Keratinocyte (primary cell): ENCODE measurements around the gene ABCC4. TPM values are rescaled to one million over a fixed set of nuclear protein-coding genes. Genes with fewer than 3 reads are reported as not detected.

Source experiments
- DNase-seq: peaks from one replicate; pipeline ENCODE4 v3.0.0-alpha.2; 2011; ENCODE audit warnings: low read depth, missing footprints, low spot score
- FAIRE-seq: peaks from 2 replicates; lab custom pipeline; 2011; peaks lifted over from hg19 to GRCh38; lab: Jason Lieb, UNC
- H2AFZ ChIP-seq: 2 replicates; pipeline ENCODE4 v1.6.0; 2012; ENCODE audit warnings: low read length, control low read depth, inconsistent platforms; ENCODE audit not compliant: control insufficient read depth
- H3K27ac ChIP-seq: 2 replicates; pipeline ENCODE4 v1.5.1; 2011; ENCODE audit warnings: low read length; ENCODE audit not compliant: control insufficient read depth, insufficient read depth
- H3K27me3 ChIP-seq: 3 replicates; pipeline ENCODE4 v1.6.0; 2011; ENCODE audit warnings: low read length; ENCODE audit not compliant: control insufficient read depth, insufficient read depth; ENCODE audit errors: extremely low read depth
- H3K36me3 ChIP-seq, 2 experiments: 2 replicates in 1 of 2; 3 replicates in 1 of 2; pipeline ENCODE4 v1.5.1; 2011; ENCODE audit warnings: low read length in 2 of 2, mild to moderate bottlenecking in 1 of 2; ENCODE audit not compliant: control insufficient read depth in 2 of 2, insufficient read depth in 2 of 2; ENCODE audit errors: extremely low read depth in 1 of 2
- H3K4me1 ChIP-seq: 3 replicates; pipeline ENCODE4 v1.5.1; 2011; ENCODE audit warnings: low read length; ENCODE audit not compliant: control insufficient read depth, insufficient read depth; ENCODE audit errors: extremely low read depth
- H3K4me2 ChIP-seq: 3 replicates; pipeline ENCODE4 v1.6.0; 2011; ENCODE audit warnings: low read depth, low read length; ENCODE audit not compliant: control insufficient read depth, insufficient read depth; ENCODE audit errors: extremely low read depth
- H3K4me3 ChIP-seq, 3 experiments: fragments of 200-600 bp in 1 of 3; sonication (generic) in 1 of 3; 2 replicates in 2 of 3; 3 replicates in 1 of 3; pipeline ENCODE4 v1.5.1; 2011 to 2016; ENCODE audit warnings: low read length in 3 of 3, mild to moderate bottlenecking in 3 of 3, control low read depth in 2 of 3, inconsistent platforms in 1 of 3, low read depth in 1 of 3, mixed read lengths in 1 of 3, mixed run types in 1 of 3, moderate library complexity in 1 of 3; ENCODE audit not compliant: control insufficient read depth in 2 of 3, insufficient read depth in 2 of 3; ENCODE audit errors: extremely low read depth in 1 of 3
- H3K79me2 ChIP-seq: 2 replicates; pipeline ENCODE4 v1.6.0; 2012; ENCODE audit warnings: low read length; ENCODE audit not compliant: control insufficient read depth, insufficient read depth
- H3K9ac ChIP-seq: 3 replicates; pipeline ENCODE4 v1.6.0; 2011; ENCODE audit warnings: low read length; ENCODE audit not compliant: control insufficient read depth, insufficient read depth; ENCODE audit errors: extremely low read depth
- H3K9me1 ChIP-seq: 3 replicates; pipeline ENCODE4 v1.6.0; 2011; ENCODE audit warnings: low read length; ENCODE audit not compliant: control insufficient read depth, insufficient read depth; ENCODE audit errors: extremely low read depth
- H3K9me3 ChIP-seq: 2 replicates; pipeline ENCODE4 v1.5.1; 2012; ENCODE audit warnings: low read depth, low read length; ENCODE audit not compliant: control insufficient read depth
- H4K20me1 ChIP-seq: 3 replicates; pipeline ENCODE4 v1.6.0; 2011; ENCODE audit warnings: low read length; ENCODE audit not compliant: control insufficient read depth, insufficient read depth; ENCODE audit errors: extremely low read depth
- EZH2 ChIP-seq: IDR thresholded peaks from one replicate; pipeline ENCODE4 v1.6.1; 2012; ENCODE audit warnings: inconsistent platforms, mild to moderate bottlenecking, low read length, moderate library complexity
- dilution Hi-C: fragments of 300-500 bp; cut with MboI; formaldehyde crosslinking; loops from one replicate; pipeline ENCODE4 v1.7.0; 2020; ENCODE audit warnings: low sequenced_read_pairs; ENCODE audit not compliant: extremely low pct_ligation_motif_present
- polyA plus RNA-seq, 5 experiments: library from polyadenylated mRNA; depleted of rRNA in 3 of 5; stranded (reverse) in 3 of 5; stranded (forward) in 1 of 5; unstranded in 1 of 5; fragments of >200 nt; gene quantifications; 1 replicate in 1 of 5; 2 replicates in 3 of 5; 3 replicates in 1 of 5; pipeline versions ENCODE4 v1.2.1 to v1.2.3, GENCODE V29; 2011 to 2012; ENCODE audit warnings: missing spikeins in 2 of 5, low read depth in 1 of 5, low replicate concordance in 1 of 5
- TF ChIP-seq, protein P1 (sequence below), 3 experiments: IDR thresholded peaks in 1 of 3; conservative IDR thresholded peaks in 1 of 3; optimal IDR thresholded peaks in 1 of 3; 2 replicates in 2 of 3; 3 replicates in 1 of 3; pipeline versions ENCODE3 to v1.5.1; 2011; ENCODE audit warnings: low read length in 3 of 3, mild to moderate bottlenecking in 3 of 3, moderate library complexity in 2 of 3, control low read depth in 1 of 3, inconsistent platforms in 1 of 3; ENCODE audit not compliant: insufficient read depth in 2 of 3; ENCODE audit errors: extremely low read depth in 1 of 3

Gene ABCC4
- polyA plus RNA-seq, 1 donor (not counting 4 experiments of a cell fraction or from before 2014, with no cell fraction given), result 13.8 TPM

DNA sequence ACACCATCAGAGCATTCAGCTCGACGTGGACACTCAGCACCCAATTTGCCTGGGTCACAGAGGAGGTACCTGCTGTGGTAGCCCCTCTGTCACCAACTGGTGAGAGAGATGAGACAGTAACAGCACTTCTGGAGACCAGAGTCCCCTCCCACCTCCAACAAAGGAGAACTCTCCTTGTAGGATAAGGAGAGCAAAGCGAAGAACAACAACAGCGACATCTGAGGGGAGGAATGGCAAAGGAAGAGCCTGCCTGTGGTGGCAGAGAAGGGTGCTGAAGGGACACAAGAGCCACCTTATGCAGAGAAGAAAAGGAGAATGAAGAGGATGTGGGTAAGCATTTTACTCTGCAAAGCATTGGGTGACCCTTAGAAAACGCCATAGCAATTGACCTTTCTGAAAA, 167.8 kb downstream of the ABCC4 start:
- no peak overlapping the region for H2AFZ ChIP-seq
- H3K36me3 ChIP-seq, result no peaks in the 10 kb centered on the region
- DNase-seq (no peak), FAIRE-seq (no peak)
- H3K4me3 ChIP-seq, result no peak overlapping the region
- H3K9me1 ChIP-seq, result no peaks in the 10 kb centered on the region
- no peaks in the 10 kb centered on the region for H3K9me3 ChIP-seq
- dilution Hi-C loops, result no loop called here
- no peak overlapping the region for H3K27ac ChIP-seq
- H3K9ac ChIP-seq, result no peak overlapping the region
- H3K79me2 ChIP-seq, result no peaks in the 10 kb centered on the region
- H3K4me1 ChIP-seq, result peaks cover 7% of the 10 kb centered on the region
- H3K4me2 ChIP-seq, result no peak overlapping the region
- no peak for TF ChIP-seq EZH2
- TF ChIP-seq, protein P1, sequence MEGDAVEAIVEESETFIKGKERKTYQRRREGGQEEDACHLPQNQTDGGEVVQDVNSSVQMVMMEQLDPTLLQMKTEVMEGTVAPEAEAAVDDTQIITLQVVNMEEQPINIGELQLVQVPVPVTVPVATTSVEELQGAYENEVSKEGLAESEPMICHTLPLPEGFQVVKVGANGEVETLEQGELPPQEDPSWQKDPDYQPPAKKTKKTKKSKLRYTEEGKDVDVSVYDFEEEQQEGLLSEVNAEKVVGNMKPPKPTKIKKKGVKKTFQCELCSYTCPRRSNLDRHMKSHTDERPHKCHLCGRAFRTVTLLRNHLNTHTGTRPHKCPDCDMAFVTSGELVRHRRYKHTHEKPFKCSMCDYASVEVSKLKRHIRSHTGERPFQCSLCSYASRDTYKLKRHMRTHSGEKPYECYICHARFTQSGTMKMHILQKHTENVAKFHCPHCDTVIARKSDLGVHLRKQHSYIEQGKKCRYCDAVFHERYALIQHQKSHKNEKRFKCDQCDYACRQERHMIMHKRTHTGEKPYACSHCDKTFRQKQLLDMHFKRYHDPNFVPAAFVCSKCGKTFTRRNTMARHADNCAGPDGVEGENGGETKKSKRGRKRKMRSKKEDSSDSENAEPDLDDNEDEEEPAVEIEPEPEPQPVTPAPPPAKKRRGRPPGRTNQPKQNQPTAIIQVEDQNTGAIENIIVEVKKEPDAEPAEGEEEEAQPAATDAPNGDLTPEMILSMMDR (optimal IDR thresholded peaks at IDR 0.05 in 1 of 3, IDR thresholded peaks at IDR 0.05 in 1 of 3, conservative IDR thresholded peaks at IDR 0.05 in 1 of 3; ENCODE audit: extremely low read depth in 1 of 3, insufficient read depth in 2 of 3, low read length in 3 of 3), result no peak
- H4K20me1 ChIP-seq, result no peaks in the 10 kb centered on the region
- no peaks in the 10 kb centered on the region for H3K27me3 ChIP-seq

- Histone ChIP-seq H3K79me2 (no peaks in the 10 kb centered on the region), H4K20me1 (no peaks in the 10 kb centered on the region), H3K4me3 (no peak overlapping the region), H3K9me3 (no peaks in the 10 kb centered on the region), H3K27ac (no peak overlapping the region), H3K4me2 (no peak overlapping the region), H3K4me1 (no peaks in the 10 kb centered on the region), H3K9me1 (no peaks in the 10 kb centered on the region), H3K36me3 (no peaks in the 10 kb centered on the region), H3K9ac (no peak overlapping the region), H2AFZ (no peak overlapping the region), H3K27me3 (no peaks in the 10 kb centered on the region)
- FAIRE-seq (no peak), DNase-seq (no peak)
- dilution Hi-C loops, result no loop called here
- TF ChIP-seq, protein P1 (optimal IDR thresholded peaks at IDR 0.05 in 1 of 3, IDR thresholded peaks at IDR 0.05 in 1 of 3, conservative IDR thresholded peaks at IDR 0.05 in 1 of 3; ENCODE audit: extremely low read depth in 1 of 3, insufficient read depth in 2 of 3, low read length in 3 of 3), result no peak
- no peak for TF ChIP-seq EZH2
Measured at GRCh38 chr13:95129004-95129403, 172.2 kb downstream of the ABCC4 start.
